HUES64 (cell line): ENCODE results near the gene ANK3.

Source experiments
- H3K27ac ChIP-seq: 2 replicates; pipeline ENCODE4 v1.7.0; 2013; ENCODE audit warnings: low read depth, low read length, inconsistent platforms
- H3K27me3 ChIP-seq: 2 replicates; pipeline ENCODE4 v1.6.1; 2013; ENCODE audit warnings: mild to moderate bottlenecking, low read length; ENCODE audit not compliant: insufficient read depth
- H3K36me3 ChIP-seq: 2 replicates; pipeline ENCODE4 v1.6.1; 2013; ENCODE audit warnings: mild to moderate bottlenecking, low read length; ENCODE audit not compliant: insufficient read depth
- H3K4me1 ChIP-seq: 2 replicates; pipeline ENCODE4 v1.6.1; 2013; ENCODE audit warnings: mild to moderate bottlenecking, low read length, moderate library complexity; ENCODE audit not compliant: insufficient read depth
- H3K4me3 ChIP-seq: 2 replicates; pipeline ENCODE4 v1.5.1; 2013; ENCODE audit warnings: mild to moderate bottlenecking, low read length, moderate library complexity
- H3K9ac ChIP-seq: 2 replicates; pipeline ENCODE4 v1.6.1; 2013; ENCODE audit warnings: mild to moderate bottlenecking, low read depth, low read length
- H3K9me3 ChIP-seq: 2 replicates; pipeline ENCODE4 v1.6.1; 2013; ENCODE audit warnings: low read depth, low read length; ENCODE audit not compliant: insufficient read depth
- WGBS: fragments of 150-250, 120-280 bp; methylation state at CpG from one replicate; pipeline ENCODE4 v1.1.7; 2013; ENCODE audit warnings: missing lambda C conversion rate; 5-methylcytosine and 5-hydroxymethylcytosine counted together

Gene ANK3

GRCh38 chr10:60171436-60172013, 218.2 kb downstream of the ANK3 start:
- Histone ChIP-seq H3K27me3 (no peaks in the 10 kb centered on the region), H3K4me1 (no peaks in the 10 kb centered on the region), H3K4me3 (no peak overlapping the region), H3K27ac (no peak overlapping the region), H3K9me3 (no peaks in the 10 kb centered on the region), H3K9ac (no peak overlapping the region), H3K36me3 (no peaks in the 10 kb centered on the region)
- 100% methylated on average over 2 of the region's 2 CpGs for WGBS

GRCh38 chr10:60170250-60170649, 219.4 kb downstream of the ANK3 start:
- 95% methylated on average over 3 of the region's 3 CpGs for WGBS
- Histone ChIP-seq H3K4me1 (no peaks in the 10 kb centered on the region), H3K27ac (no peak overlapping the region), H3K27me3 (no peaks in the 10 kb centered on the region), H3K36me3 (no peaks in the 10 kb centered on the region), H3K9ac (no peak overlapping the region), H3K4me3 (no peak overlapping the region), H3K9me3 (no peaks in the 10 kb centered on the region)

- Histone ChIP-seq H3K27ac (no peak overlapping the region), H3K4me3 (no peak overlapping the region), H3K9ac (no peak overlapping the region), H3K27me3 (no peaks in the 10 kb centered on the region), H3K36me3 (no peaks in the 10 kb centered on the region), H3K4me1 (no peaks in the 10 kb centered on the region), H3K9me3 (no peaks in the 10 kb centered on the region)
- WGBS = 80% methylated on average over 1 of the region's 2 CpGs
Measured at GRCh38 chr10:60169111-60169510, 220.6 kb downstream of the ANK3 start.

GRCh38 chr10:60167050-60167449, 222.6 kb downstream of the ANK3 start:
- WGBS = 97% methylated on average over 3 of the region's 4 CpGs
- H3K9ac ChIP-seq = no peak overlapping the region
- no peak overlapping the region for H3K4me3 ChIP-seq
- H3K27ac ChIP-seq = no peak overlapping the region
- H3K4me1 ChIP-seq = 0 out of 2 replicates have a peak, but pooled peaks cover 3% of the 10 kb centered on the region
- H3K27me3 ChIP-seq = no peaks in the 10 kb centered on the region
- H3K36me3 ChIP-seq = no peaks in the 10 kb centered on the region
- no peaks in the 10 kb centered on the region for H3K9me3 ChIP-seq

- Histone ChIP-seq H3K9ac (no peak overlapping the region), H3K36me3 (no peaks in the 10 kb centered on the region), H3K27ac (no peak overlapping the region), H3K27me3 (no peaks in the 10 kb centered on the region), H3K4me1 (0 out of 2 replicates have a peak, but pooled peaks cover 3% of the 10 kb centered on the region), H3K9me3 (no peaks in the 10 kb centered on the region), H3K4me3 (no peak overlapping the region)
Measured at GRCh38 chr10:60163786-60164185, 225.9 kb downstream of the ANK3 start.

- Histone ChIP-seq H3K9ac (no peak overlapping the region), H3K27ac (no peak overlapping the region), H3K4me3 (no peak overlapping the region), H3K36me3 (no peaks in the 10 kb centered on the region), H3K9me3 (no peaks in the 10 kb centered on the region), H3K27me3 (no peaks in the 10 kb centered on the region), H3K4me1 (0 out of 2 replicates have a peak, but pooled peaks cover 3% of the 10 kb centered on the region)
- WGBS = 100% methylated on average over 1 of the region's 1 CpG
Measured at GRCh38 chr10:60162631-60163030, 227.0 kb downstream of the ANK3 start.

GRCh38 chr10:60155943-60156683, 233.6 kb downstream of the ANK3 start:
- H3K4me1 ChIP-seq = no peaks in the 10 kb centered on the region
- no peak overlapping the region for H3K4me3 ChIP-seq
- no peak overlapping the region for H3K27ac ChIP-seq
- WGBS = 94% methylated on average over 6 of the region's 6 CpGs
- no peaks in the 10 kb centered on the region for H3K36me3 ChIP-seq
- no peaks in the 10 kb centered on the region for H3K27me3 ChIP-seq
- H3K9ac ChIP-seq = no peak overlapping the region
- no peaks in the 10 kb centered on the region for H3K9me3 ChIP-seq

- Histone ChIP-seq H3K27me3 (no peaks in the 10 kb centered on the region), H3K4me3 (no peak overlapping the region), H3K36me3 (no peaks in the 10 kb centered on the region), H3K4me1 (no peaks in the 10 kb centered on the region), H3K9ac (no peak overlapping the region), H3K9me3 (no peaks in the 10 kb centered on the region), H3K27ac (no peak overlapping the region)
- WGBS = 90% methylated on average over 3 of the region's 3 CpGs
Measured at GRCh38 chr10:60155099-60155877, 234.4 kb downstream of the ANK3 start.

- 95% methylated on average over 2 of the region's 2 CpGs for WGBS
- Histone ChIP-seq H3K9ac (no peak overlapping the region), H3K4me3 (no peak overlapping the region), H3K27ac (no peak overlapping the region), H3K4me1 (no peaks in the 10 kb centered on the region), H3K36me3 (no peaks in the 10 kb centered on the region), H3K27me3 (no peaks in the 10 kb centered on the region), H3K9me3 (no peaks in the 10 kb centered on the region)
Measured at GRCh38 chr10:60149003-60149402, 240.7 kb downstream of the ANK3 start.

- Histone ChIP-seq H3K9me3 (no peaks in the 10 kb centered on the region), H3K4me1 (no peaks in the 10 kb centered on the region), H3K9ac (no peak overlapping the region), H3K36me3 (no peaks in the 10 kb centered on the region), H3K27ac (no peak overlapping the region), H3K27me3 (no peaks in the 10 kb centered on the region), H3K4me3 (no peak overlapping the region)
Measured at GRCh38 chr10:60148266-60148840, 241.3 kb downstream of the ANK3 start.
